GM19455 (cell line): ENCODE data around the gene ABCC3.

Source experiments
- ATAC-seq: cut with Tn5 transposase; IDR thresholded peaks from one replicate; pipeline ENCODE4 v1.9.1; 2021; ENCODE audit not compliant: unreplicated experiment

The ABCC3 gene

DNA sequence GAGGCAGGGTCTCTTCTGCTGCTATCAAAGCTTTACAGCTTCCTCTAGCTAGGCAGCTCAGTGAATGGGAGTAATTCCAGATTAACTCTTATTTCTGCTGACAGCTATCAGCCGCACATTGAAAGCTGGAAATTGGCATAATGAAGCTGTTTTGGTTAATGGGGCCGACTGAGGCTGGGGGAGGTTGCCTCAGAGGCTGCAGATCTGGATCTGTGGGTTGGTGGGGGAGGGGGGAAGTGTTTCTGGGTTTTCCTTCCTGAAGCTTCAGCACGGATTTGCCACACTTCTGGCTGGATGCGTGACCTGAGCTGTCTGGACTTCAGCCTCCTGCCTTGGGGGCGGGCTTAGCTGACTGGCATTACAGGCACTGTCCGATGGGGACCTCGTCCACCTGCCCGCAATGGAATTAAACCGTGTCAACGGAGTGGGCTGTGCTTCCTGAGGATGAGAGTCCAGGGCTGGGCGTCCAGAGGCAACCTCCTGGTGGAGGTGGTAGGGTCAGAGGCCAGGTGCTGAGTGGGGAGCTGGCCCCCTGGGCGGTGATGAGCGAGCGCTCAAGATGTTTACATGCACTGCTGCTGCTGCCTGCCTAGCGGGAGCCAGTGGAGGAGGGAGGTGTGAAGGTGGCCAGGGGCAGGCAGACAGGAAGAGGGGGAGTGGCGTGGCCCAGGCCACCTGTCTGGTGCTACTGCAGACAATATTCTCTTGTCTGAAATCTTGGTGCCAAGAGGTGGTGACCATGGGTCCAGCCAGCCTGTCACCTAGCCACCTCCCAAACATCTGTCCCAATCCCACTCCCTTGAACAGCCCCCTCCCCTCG is 6.7 kb upstream of the ABCC3 start:
- no peak for ATAC-seq

DNA sequence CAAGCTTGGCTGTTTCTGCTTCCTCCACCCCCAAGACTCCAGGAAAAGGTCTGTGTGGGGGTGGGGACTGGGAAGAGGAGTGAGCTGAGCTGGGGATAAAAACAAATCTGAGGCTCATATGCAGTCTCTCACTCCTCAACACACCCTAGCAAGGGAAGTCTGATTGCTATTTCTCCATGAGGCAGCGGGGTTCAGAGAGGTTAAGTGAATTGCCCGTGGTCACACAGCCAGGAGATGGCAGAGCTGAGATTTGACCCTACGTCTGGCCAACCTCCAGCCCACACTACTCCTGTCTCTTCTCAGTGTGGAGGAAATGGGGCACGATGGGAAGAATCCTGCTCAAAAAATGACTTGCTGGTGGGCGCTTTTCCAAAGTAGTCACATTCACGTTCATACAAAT is 4.8 kb upstream of the ABCC3 start:
- no peak for ATAC-seq

DNA sequence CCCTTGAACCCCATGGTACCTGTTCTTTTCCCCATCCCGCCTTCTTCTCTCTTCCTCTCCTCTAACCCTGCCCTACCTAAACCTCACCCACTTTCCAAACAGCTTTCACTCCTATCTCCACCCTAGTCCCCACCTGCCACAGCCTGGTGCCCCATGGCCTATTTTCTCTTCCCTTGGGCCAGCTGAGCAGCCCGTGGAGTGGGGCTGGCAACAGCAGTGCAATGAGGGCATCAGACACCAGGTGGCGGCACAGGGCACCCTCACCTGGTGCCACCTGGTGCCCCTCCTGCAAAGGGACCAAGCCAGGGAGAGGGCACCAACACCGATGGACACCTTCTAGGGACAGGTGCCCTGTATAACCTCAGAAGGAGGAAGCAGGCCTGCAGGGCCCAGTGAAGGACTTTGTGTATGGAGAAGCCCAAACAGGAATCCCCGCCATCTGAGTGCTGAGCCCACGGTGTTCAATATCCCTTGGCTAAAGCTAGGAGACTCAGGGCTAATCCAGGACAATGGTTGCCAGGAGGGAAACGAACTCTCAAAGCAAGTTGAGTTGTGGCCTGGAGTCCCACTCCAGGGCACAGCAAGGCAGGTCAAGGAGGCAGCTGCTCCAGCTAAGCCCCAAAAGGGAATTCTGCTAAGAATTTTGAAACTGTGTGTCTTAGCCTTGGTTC is 4.0 kb upstream of the ABCC3 start:
- no peak for ATAC-seq

DNA sequence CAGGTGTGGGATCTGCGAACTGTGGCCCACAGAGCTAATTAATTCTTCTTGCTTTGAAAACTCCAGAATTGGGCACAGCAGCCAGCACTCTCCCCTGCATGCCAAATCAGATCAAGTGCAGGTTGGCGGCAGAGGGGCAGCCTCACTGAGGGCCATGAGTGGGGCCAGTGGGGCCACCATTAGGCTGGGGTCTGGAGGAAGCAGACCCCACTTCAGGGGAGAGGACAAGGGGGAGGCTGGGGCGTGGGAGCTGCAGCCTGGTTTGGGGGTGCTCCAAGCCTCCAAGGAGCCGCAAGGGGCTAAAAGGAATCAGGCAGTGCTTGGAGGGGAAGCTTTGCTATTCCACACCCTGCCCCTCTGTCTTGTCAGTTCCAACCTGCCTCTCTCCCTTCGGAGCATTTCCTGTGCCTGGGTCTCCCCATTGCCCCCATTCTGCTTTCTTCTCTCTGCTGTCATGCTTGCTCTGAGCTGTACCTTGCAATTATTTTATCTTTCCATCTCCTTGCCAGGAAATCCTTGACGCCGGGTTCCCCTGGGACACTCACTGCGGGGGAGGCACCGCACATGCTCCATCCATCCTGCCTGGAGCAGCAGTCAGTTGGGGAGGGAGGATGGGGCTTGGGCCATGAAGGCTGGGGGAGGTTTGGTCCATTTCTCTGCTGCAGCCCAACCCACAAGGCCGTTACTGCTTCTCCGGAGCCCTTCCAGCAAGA is 3.3 kb upstream of the ABCC3 start:
- no peak for ATAC-seq

DNA sequence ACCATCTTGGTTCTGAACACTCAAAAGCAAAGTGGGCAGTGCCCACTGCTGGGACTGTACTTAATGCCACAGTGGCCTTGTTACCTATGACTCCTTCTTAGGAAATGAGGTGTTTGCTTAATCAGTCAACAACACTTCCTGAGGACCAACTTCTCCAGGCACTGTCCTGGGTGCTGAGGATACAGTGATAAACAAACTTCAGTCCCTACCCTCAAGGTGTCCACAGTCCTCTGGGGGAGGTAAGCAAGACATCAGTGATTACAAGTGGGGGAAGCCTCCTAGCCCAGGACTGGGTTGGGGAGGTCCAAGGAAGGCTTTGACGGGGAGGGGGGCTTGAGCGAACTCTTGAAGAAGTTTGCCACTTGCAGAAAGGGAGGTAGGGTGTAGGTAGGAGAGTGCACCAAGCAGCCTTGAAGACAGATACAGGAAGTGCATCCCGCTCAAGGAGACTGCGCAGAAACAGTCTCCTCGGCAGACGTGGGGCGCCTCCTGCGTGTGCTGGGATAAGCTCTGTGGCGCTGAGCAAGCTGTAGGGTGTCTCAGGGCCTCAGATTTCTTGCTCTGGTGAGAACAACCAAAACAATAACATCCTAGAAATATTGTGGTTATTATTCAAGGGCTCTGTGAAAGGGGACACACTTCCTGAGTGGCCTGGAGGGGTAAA is 2.6 kb upstream of the ABCC3 start:
- ATAC-seq, result no peak

DNA sequence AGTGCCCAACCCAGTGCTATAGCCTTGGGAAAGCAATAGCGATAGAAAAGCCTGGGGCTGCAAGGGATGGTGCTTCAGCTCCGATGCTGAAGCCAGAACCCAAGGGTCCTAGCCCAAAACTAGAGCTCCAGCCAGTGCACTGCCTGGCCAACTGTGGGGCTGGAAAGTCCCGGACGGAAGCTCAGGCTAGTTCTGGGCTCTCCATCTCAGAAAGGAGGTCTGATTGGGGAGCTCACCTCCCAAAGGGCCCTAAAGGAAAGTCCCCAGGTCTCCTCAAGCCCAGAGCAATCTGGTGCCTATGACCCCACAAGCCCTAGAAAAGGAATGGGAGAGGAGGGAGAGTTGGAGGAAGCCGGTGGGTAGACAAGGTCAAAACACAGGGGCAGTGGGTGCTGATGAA is 2.0 kb upstream of the ABCC3 start:
- ATAC-seq, result no peak

DNA sequence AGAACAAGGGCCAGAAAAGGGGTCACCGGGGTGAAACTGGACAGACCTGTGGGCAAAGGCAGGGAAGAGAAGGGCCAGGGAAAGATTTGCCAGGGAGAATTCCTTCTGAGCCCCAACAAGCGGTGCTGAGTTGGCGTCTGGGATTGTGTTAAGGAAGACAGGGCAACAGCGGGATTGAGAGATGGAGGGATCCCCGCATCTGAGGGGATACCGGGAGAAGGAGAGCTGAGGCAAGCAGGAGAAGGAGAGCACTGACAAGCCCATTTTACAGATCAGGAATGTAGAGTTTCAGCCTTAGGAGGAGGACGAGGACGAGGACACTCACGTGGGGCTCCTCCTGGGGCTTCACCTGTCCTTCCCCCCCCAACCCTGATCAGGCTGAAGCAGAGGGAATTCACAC is 998 bp upstream of the ABCC3 start:
- ATAC-seq, result no peak

DNA sequence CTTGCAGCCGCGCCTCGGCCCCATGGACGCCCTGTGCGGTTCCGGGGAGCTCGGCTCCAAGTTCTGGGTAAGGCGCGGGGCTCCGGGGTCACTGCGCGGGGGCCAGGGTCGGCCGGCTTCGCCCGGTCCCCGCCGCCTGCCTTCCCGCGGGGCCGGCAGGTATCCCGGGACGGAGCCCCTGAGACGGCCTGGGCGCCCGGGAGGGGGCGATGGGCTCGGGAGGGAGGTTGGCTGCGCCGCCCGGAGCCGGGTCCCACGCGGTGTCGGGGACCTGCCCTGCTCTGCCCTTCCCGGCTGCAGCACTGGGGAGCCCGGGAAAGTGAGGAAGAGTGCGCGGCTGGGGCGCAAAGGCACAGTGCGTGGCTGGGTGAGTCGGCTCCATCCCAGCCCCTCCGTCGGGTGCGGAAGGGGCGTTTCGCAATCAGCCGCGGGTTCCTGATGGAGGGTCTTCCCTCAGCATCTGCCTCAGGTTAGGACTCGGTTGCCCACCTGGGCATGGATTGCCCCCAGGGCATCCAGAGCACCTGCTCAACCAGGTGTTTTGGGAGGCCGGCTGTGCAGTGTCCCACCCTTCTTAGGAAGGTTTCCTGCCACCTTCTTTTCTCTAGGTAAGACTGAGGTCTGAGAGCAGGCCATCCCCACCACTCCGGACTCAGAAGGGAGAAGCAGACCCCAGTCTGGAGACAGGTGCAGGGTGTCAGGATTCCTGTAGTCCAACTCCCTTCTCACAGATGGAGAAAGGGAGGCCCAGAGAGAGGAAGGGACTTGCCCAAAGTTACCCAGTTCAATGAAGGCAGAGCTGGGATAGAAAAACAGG is 442 bp downstream of the ABCC3 start:
- ATAC-seq, result no peak

DNA sequence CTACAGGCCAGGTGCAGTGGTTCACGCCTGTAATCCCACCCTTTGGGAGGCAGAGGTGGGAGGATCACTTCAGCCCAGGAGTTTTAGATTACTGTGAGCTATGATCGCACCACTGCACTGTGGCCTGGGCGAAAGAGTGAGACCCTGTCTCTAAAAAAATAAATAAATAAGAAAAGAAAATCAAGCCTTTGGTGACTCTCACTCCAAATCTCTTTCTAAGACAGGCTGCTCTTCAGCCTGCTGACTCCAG is 976 bp downstream of the ABCC3 start:
- ATAC-seq, result no peak

DNA sequence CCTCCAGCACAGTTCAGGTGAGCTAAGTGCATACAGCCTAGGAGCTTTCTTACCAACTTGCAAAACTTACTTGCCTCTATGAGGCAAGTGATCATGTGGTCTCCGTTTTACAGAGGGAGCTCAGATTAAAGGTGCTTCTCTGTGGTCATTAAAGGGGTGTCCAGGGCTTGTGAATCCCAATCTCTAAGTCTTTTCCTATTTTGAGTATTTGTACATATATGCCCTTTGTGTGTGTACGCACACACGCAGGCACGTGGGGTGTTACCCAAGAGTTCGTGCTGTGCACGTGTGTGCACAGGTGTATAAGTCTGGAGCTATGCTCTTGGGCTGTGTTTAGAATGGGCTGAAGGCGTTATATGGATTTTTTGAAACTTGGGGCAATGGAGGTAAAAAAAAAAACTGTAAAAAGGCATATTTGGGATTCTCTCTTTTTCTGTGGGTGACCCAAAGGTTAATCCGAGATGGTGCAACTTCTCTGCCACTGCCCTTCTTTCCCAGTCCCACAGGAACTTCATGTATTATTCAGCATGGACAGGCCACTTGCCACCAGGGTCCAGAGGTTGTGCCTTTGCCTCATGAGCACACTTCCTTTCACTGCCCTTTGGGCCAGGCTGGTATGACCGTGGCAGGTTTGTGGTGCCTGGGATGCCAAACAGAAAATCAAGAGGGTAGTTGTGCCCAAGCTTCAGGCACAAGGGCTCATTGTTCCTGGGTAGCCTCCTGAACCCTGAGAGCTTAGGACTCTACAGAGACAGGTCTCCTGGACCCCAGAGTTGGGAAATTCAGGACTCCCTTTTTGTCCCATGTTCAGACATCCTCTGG is 1.5 kb downstream of the ABCC3 start:
- no peak for ATAC-seq

DNA sequence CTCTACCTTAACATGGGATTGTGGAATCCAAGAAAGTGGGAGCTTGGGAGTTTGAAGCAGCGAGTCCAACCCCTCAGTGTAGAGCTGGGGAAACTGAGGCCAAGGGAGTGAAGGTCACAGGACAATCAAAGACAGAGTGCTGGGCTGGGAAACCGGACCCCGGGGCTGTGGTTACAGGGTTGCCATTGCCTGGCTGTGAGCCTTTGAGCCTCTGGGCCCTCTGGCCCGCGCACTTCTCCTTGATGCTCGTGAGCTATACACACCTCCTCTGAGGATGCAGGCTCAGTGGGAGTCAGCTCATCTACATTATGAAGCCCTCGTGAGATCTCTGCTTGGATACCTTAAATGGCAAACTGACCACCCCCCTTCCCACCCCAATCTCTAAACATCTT is 2.1 kb downstream of the ABCC3 start:
- ATAC-seq, result no peak

DNA sequence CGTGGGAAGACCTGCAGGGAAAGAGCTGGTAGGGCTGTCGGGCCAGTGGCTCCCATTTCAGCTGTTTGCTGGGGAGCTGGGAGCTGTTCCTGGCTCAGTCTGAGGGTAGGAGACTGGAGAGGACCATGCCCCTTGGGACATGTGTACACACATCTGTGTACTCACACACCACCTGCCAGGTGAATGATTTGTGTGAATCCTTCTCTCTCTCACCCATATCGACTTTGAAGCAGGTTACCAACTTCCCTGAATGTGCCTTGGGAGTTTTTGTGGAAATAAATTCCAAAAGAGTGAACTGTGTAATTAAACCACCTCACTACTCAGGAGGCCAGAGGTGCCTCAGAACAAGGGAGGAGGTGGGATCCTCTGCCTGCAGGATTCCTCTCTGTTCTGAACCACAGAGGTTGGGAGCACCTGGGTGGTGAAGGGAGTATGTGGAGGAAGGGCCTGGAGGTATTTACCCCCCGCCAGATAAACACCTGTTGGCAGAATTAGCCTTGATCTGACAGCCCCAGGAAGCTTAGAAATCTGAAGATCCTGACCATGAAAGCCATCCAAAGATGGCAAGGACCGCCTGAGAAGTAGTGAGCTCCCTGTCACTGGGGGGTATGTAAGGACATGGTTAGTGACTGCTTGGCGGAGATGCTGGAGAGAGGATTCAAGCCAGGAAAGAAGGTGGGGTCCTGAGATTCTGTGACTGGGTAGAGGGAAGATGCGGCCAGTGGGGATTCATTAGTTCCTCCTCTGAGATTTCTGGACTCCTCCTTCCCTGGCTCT is 3.3 kb downstream of the ABCC3 start:
- ATAC-seq, result no peak

DNA sequence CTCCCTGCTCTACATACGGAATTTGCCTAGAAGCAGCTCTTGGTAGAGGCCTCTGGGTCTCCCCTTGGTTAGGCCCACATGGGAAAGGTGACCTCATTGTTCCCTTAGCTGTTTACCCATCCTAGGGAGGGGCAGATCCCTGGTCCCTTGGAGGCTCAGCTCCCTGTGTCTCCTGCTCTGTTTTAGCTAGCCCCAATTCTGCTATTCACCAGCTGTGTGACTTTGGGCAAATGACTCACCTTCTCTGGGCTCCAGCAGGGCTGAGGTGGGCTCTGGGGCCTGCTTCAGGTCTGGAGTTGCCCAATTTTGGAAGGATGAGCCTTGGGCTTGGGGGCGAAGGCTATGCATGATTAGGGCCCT is 3.9 kb downstream of the ABCC3 start:
- no peak for ATAC-seq

DNA sequence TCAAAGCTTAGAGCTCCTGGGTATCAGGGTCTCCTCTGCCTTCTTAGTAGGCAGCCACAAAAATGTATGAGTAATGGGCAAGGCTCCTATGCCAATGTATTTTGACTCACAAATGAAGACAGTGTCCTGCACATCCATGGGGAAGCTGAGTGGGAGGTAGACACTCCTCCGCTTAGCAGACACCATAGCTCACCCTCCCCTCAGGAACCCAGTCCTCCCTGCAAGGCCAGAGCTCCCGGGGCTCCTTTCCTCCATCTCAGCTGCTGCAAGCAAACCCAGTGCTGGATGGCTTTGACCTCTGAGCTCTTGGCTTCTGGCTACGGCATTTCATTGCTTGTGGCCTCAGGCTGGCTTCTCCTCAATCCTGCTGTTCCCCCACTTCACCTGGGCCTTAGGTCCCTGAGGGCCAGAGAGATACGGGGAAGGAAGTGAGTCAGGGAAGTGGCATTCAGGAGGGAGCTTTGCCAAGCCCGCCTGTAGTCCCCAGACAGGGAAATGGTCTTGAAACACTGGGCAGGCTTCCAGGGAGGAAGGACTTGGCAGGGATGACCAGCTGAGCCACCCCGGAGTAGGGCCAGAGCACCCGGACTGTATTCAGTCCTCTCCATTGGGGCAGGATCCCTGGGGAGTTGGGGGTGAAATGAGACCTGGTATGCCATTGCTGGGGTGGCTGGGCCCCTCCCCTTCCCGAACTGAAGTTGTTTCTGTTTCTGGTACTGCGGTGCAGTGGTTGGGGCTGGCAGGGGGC is 4.5 kb downstream of the ABCC3 start:
- ATAC-seq, result no peak

DNA sequence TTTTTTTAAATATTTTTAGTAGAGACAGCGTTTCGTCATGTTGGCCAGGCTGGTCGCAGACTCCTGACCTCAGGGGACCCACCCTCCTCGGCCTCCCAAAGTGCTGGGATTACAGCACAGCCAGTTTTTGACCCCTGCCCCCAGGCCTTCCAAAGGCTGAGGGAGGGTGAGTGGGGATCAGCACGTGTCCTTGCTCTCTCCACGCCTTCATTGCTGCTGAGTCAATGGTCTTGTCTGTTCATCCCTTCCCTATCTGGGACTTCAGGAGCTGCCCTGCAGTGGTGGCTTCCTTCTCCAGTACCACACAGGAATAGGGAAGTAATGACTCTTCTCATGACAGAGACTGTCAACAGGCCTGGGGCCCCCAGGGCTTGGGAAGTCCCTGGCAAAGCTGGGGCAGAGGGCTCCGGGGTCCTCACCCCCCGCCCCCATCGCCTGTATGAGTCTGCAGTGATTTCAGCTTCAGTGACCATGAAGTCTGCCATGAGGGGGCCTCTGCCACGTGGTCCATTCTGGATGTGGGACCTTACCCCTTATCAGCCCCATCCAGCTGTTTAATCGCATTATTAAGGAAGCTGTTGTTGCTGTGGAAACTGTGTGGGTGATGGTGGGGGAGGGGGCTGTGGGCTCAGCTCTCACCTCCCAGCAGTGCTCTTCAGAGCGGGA is 6.1 kb downstream of the ABCC3 start:
- no peak for ATAC-seq

DNA sequence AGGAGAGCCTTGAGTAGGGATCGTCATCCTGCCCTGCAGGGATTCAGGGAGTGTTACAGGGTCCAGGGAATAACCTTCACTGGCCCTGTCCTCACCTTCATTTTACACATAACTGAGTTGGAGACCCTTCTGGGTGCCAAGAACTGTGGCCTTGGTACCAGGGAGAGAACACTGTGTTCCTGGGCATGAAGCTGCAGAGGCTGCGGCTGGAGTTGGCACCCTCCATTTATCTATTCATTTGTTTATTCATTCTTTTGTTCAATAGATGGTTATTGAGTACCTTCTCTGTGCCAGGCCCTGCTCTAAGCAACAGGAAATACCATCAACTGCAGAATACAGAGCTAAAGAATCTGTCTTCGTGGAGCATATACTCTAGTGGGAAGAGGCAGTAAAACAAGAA is 6.7 kb downstream of the ABCC3 start:
- ATAC-seq, result no peak

DNA sequence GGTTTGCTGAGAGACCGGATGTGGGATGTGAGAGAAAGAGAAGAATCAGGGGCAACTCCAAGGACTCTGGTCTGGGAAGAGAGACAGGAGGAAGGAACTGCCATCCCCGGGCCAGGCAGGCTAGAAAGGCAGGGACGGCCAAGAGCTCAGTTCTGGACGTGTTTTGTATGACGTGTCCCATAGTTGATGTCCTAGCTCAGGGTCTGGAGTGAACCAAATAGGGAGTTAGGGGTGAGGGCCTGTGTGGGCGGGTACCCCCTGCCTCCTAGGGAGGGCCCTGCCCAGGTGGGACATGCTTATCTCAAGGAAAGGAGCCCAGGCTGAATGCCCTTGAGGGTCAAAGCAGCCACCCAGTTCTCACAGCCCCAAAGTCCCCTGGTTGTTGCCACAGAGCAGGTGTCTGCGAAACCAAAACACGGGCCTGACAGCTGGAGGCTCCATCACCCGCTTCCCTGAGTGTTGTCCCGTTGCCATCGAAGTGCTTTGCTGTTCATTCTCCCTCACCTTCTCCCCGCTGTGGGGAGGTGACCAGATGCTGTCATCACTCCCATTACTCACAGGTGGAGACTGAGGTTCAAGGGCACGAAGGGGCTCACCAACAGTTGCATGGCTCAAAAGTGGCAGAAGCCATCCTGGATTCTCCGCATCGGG is 7.5 kb downstream of the ABCC3 start:
- ATAC-seq, result no peak
